Large intestine (tissue), 1 donor: Measurements from ENCODE around the gene RASL10B. TPM values are rescaled to one million over a fixed set of nuclear protein-coding genes. Genes with fewer than 3 reads are reported as not detected.

Experiments
- polyA plus RNA-seq: library from polyadenylated mRNA; unstranded; fragments of 120-200 nt; gene quantifications from one replicate; pipeline ENCODE4 v1.2.1, GENCODE V29; 2013

The RASL10B gene
- polyA plus RNA-seq, 1 donor, result 2.9 TPM

Other genes starting within 250 kb of the RASL10B start
- 1.4 TPM for gene SLFN12L, start 194.0 kb upstream of the RASL10B start, polyA plus RNA-seq
- gene SLFN14, start 170.8 kb upstream of the RASL10B start, polyA plus RNA-seq, result 0.21 TPM
- gene PEX12, start 153.1 kb upstream of the RASL10B start, polyA plus RNA-seq, result 8.1 TPM
- 89.5 TPM for gene AP2B1, start 144.3 kb upstream of the RASL10B start, polyA plus RNA-seq
- 0.13 TPM for gene GAS2L2, start 21.6 kb downstream of the RASL10B start, polyA plus RNA-seq
- gene C17orf50, start 29.2 kb downstream of the RASL10B start, polyA plus RNA-seq, result 0.04 TPM
- gene MMP28, start 64.0 kb downstream of the RASL10B start, polyA plus RNA-seq, result 7.5 TPM
- 177 TPM for gene TAF15, start 77.8 kb downstream of the RASL10B start, polyA plus RNA-seq
- gene HEATR9, start 137.3 kb downstream of the RASL10B start, polyA plus RNA-seq, result 0.03 TPM
- 8.3 TPM for gene CCL5, start 148.7 kb downstream of the RASL10B start, polyA plus RNA-seq
- gene RDM1, start 199.1 kb downstream of the RASL10B start, polyA plus RNA-seq, result 5.6 TPM
- not detected for gene LYZL6, start 212.1 kb downstream of the RASL10B start, polyA plus RNA-seq
- 0.19 TPM for gene CCL16, start 249.9 kb downstream of the RASL10B start, polyA plus RNA-seq